ENCODE data around the gene MRPL40. TPM values are rescaled to one million over a fixed set of nuclear protein-coding genes. Genes with fewer than 3 reads are reported as not detected.

Gene MRPL40
- 42.1 to 49.4 TPM (median 44.7 TPM) in 5 replicates for total RNA-seq (2022; extraction: Qiagen RNA extraction)

GRCh38 chr22:19432133-19432851 lies at the start of gene MRPL40:
MRPL40 (plus strand) TSS chr22:19432545; CDS start chr22:19432555, 10 bp downstream.

GRCh38 chr22:19431649-19432132 lies 654 bp upstream of the MRPL40 start, which contains the start of gene HIRA:
HIRA (minus strand) TSS chr22:19431733; CDS start chr22:19431476, 257 bp downstream.

GRCh38 chr22:19447330-19448075 lies 15.2 kb downstream of the MRPL40 start, which contains the start of gene C22orf39:
C22orf39 (minus strand) TSS chr22:19447711; CDS start chr22:19447688, 23 bp downstream.

GRCh38 chr22:19478901-19479354 lies 46.6 kb downstream of the MRPL40 start, which contains the start of gene UFD1:
UFD1 (minus strand) TSS chr22:19479193; CDS start chr22:19479085, 108 bp downstream.

GRCh38 chr22:19479355-19480172 lies 47.2 kb downstream of the MRPL40 start, which contains the start of gene CDC45:
CDC45 (plus strand) TSS chr22:19479920; CDS start chr22:19479969, 49 bp downstream.

Other genes starting within 250 kb of the MRPL40 start
- gene CLTCL1, start 140.8 kb upstream of the MRPL40 start, total RNA-seq (2022; extraction: Qiagen RNA extraction), result 4.0 to 5.8 TPM (median 4.9 TPM) in 5 replicates
- 18.4 to 24.4 TPM (median 23.1 TPM) in 5 replicates for gene HIRA, start 812 bp upstream of the MRPL40 start, total RNA-seq (2022; extraction: Qiagen RNA extraction)
- 14.0 to 14.5 TPM (median 14.0 TPM) in 5 replicates for gene C22orf39, start 15.2 kb downstream of the MRPL40 start, total RNA-seq (2022; extraction: Qiagen RNA extraction)
- gene UFD1, start 46.6 kb downstream of the MRPL40 start, total RNA-seq (2022; extraction: Qiagen RNA extraction), result 88.7 to 103 TPM (median 97.2 TPM) in 5 replicates
- gene CDC45, start 47.4 kb downstream of the MRPL40 start, total RNA-seq (2022; extraction: Qiagen RNA extraction), result 22.7 to 25.4 TPM (median 24.0 TPM) in 5 replicates
- not detected in 5 replicates for gene CLDN5, start 91.9 kb downstream of the MRPL40 start, total RNA-seq (2022; extraction: Qiagen RNA extraction)